MM.1S (cell line): Measurements from ENCODE around the gene CELF4.

Source experiments
- DNase-seq: peaks from one replicate; pipeline ENCODE4 v3.0.0-alpha.2; 2015
- H2AFZ ChIP-seq: fragments of 300-600 bp; sonication (generic); 2 replicates; pipeline ENCODE4 v1.6.0; 2016; ENCODE audit warnings: antibody characterized with exemption, low read length
- H3F3A ChIP-seq: fragments of 300-600 bp; sonication (generic); 2 replicates; pipeline ENCODE4 v1.6.1; 2016; ENCODE audit warnings: mild to moderate bottlenecking, antibody characterized with exemption, low read length, moderate library complexity, mixed read lengths; ENCODE audit not compliant: insufficient read depth
- H3K27ac ChIP-seq: fragments of 300-600 bp; sonication (generic); 2 replicates; pipeline ENCODE4 v1.5.1; 2016; ENCODE audit warnings: mild to moderate bottlenecking, low read length
- H3K27me3 ChIP-seq: fragments of 300-600 bp; sonication (generic); replicated peaks from 2 replicates; pipeline ENCODE4 v1.6.0; 2016; ENCODE audit warnings: low read length; ENCODE audit not compliant: insufficient read depth
- H3K36me3 ChIP-seq: fragments of 300-600 bp; sonication (generic); replicated peaks from 2 replicates; pipeline ENCODE4 v1.6.1; 2016; ENCODE audit warnings: mild to moderate bottlenecking, low read length, mixed read lengths; ENCODE audit not compliant: insufficient read depth
- H3K4me1 ChIP-seq: fragments of 300-600 bp; sonication (generic); 2 replicates; pipeline ENCODE4 v1.6.1; 2016; ENCODE audit warnings: low read length, mixed read lengths
- H3K4me2 ChIP-seq: fragments of 300-600 bp; sonication (generic); 2 replicates; pipeline ENCODE4 v1.6.0; 2016; ENCODE audit warnings: low read depth, low read length
- H3K4me3 ChIP-seq: fragments of 300-600 bp; sonication (generic); 2 replicates; pipeline ENCODE4 v1.5.1; 2016; ENCODE audit warnings: low read length, mixed read lengths
- H3K79me2 ChIP-seq: fragments of 300-600 bp; sonication (generic); 2 replicates; pipeline ENCODE4 v1.6.1; 2016; ENCODE audit warnings: mixed run types, low read length, mixed read lengths
- H3K9ac ChIP-seq: fragments of 300-600 bp; sonication (generic); 2 replicates; pipeline ENCODE4 v1.6.1; 2016; ENCODE audit warnings: low read length, mixed read lengths
- H3K9me2 ChIP-seq: fragments of 300-600 bp; sonication (generic); replicated peaks from 2 replicates; pipeline ENCODE4 v1.6.1; 2016; ENCODE audit warnings: mild to moderate bottlenecking, low read length, mixed read lengths; ENCODE audit not compliant: insufficient read depth
- H3K9me3 ChIP-seq: fragments of 300-600 bp; sonication (generic); replicated peaks from 2 replicates; pipeline ENCODE4 v1.6.1; 2016; ENCODE audit warnings: mild to moderate bottlenecking, low read length, mixed read lengths; ENCODE audit not compliant: insufficient read depth
- H4K20me1 ChIP-seq: fragments of 300-600 bp; sonication (generic); 2 replicates; pipeline ENCODE4 v1.6.1; 2016; ENCODE audit warnings: mild to moderate bottlenecking, low read length, moderate library complexity, mixed read lengths; ENCODE audit not compliant: insufficient read depth
- EZH2 ChIP-seq: fragments of 300-600 bp; sonication (generic); optimal IDR thresholded peaks from 2 replicates; pipeline ENCODE3; 2017; ENCODE audit warnings: low read depth, mild to moderate bottlenecking, antibody characterized with exemption, low read length, mixed read lengths
- EZH2phosphoT487 ChIP-seq: fragments of 300-600 bp; sonication (generic); IDR thresholded peaks from 2 replicates; pipeline ENCODE4 v1.6.1; 2018; ENCODE audit warnings: antibody characterized with exemption, low read length
- TF ChIP-seq, protein P1 (sequence below): fragments of 300-600 bp; sonication (generic); IDR thresholded peaks from 2 replicates; pipeline ENCODE4 v1.5.1; 2016; ENCODE audit warnings: antibody characterized with exemption, low read length, mixed read lengths

The CELF4 gene

DNA sequence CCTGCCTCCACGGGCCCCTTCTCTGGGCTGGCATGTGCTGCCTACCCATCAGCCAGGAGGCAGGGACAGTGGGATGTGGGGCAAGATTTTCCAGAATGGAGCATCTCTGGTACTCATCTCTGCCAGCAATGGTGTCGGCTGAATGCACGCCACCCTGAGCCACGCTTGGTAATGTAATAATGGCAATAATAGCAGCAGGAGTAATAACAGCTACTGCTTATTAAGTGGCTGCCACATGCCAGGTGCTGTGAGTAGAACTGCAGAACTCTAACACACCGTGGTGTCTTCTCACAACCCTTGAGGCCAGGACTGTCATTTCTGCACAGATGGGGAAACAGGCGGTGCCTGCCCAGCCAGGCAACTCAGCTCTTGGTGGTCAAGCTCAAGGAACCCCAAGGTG, 113.6 kb downstream of the CELF4 start:
- Histone ChIP-seq H3K4me3 (no peak overlapping the region), H3K4me2 (no peak overlapping the region), H3K36me3 (no peaks in the 10 kb centered on the region), H3K27ac (no peak overlapping the region), H2AFZ (no peak overlapping the region), H3K27me3 (no peaks in the 10 kb centered on the region), H3K9ac (no peak overlapping the region), H3K4me1 (no peaks in the 10 kb centered on the region), H3F3A (no peaks in the 10 kb centered on the region), H3K9me3 (no peaks in the 10 kb centered on the region), H3K79me2 (no peaks in the 10 kb centered on the region), H3K9me2 (no peaks in the 10 kb centered on the region), H4K20me1 (no peaks in the 10 kb centered on the region)
- no peak for DNase-seq
- TF ChIP-seq EZH2phosphoT487 = no peak
- TF ChIP-seq, protein P1, sequence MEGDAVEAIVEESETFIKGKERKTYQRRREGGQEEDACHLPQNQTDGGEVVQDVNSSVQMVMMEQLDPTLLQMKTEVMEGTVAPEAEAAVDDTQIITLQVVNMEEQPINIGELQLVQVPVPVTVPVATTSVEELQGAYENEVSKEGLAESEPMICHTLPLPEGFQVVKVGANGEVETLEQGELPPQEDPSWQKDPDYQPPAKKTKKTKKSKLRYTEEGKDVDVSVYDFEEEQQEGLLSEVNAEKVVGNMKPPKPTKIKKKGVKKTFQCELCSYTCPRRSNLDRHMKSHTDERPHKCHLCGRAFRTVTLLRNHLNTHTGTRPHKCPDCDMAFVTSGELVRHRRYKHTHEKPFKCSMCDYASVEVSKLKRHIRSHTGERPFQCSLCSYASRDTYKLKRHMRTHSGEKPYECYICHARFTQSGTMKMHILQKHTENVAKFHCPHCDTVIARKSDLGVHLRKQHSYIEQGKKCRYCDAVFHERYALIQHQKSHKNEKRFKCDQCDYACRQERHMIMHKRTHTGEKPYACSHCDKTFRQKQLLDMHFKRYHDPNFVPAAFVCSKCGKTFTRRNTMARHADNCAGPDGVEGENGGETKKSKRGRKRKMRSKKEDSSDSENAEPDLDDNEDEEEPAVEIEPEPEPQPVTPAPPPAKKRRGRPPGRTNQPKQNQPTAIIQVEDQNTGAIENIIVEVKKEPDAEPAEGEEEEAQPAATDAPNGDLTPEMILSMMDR = no peak
- TF ChIP-seq EZH2 = no peak

DNA sequence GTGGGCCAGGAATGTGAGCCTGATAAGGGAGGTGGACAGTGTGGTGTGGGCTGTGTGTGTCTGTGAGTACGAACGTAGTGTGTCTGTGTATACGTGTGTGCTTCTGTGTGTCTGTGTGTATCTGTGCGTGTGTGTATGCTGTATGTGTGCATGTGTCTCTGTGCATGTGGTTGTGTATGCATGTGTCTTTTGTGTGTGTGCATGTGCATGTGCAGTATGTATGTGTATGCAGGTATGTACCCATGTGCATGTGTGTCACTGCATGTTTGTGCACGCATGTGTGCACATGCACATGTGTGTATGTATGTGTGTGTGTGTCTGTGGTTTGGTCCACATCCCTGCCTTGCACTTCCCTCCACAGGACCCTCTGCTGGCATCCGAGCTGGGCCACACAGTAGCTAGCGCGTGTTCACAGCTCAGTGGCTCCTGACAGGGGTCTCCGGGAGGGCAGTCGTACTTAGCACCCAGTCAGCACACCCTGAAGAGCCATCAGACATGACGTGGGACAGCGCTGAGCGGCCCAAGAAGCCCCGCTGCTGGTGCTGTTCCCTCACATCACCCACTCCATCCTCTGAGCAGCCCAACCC, 114.3 kb downstream of the CELF4 start:
- H3K4me3 ChIP-seq = no peak overlapping the region
- no peaks in the 10 kb centered on the region for H3K36me3 ChIP-seq
- no peaks in the 10 kb centered on the region for H3K27me3 ChIP-seq
- H3K9ac ChIP-seq = no peak overlapping the region
- no peak overlapping the region for H3K27ac ChIP-seq
- no peak for DNase-seq
- no peaks in the 10 kb centered on the region for H3F3A ChIP-seq
- no peaks in the 10 kb centered on the region for H3K79me2 ChIP-seq
- no peak overlapping the region for H3K4me2 ChIP-seq
- H2AFZ ChIP-seq = no peak overlapping the region
- TF ChIP-seq EZH2phosphoT487 = no peak
- TF ChIP-seq, protein P1 = no peak
- no peak for TF ChIP-seq EZH2
- no peaks in the 10 kb centered on the region for H3K9me2 ChIP-seq
- no peaks in the 10 kb centered on the region for H3K4me1 ChIP-seq
- H3K9me3 ChIP-seq = no peaks in the 10 kb centered on the region
- H4K20me1 ChIP-seq = no peaks in the 10 kb centered on the region

DNA sequence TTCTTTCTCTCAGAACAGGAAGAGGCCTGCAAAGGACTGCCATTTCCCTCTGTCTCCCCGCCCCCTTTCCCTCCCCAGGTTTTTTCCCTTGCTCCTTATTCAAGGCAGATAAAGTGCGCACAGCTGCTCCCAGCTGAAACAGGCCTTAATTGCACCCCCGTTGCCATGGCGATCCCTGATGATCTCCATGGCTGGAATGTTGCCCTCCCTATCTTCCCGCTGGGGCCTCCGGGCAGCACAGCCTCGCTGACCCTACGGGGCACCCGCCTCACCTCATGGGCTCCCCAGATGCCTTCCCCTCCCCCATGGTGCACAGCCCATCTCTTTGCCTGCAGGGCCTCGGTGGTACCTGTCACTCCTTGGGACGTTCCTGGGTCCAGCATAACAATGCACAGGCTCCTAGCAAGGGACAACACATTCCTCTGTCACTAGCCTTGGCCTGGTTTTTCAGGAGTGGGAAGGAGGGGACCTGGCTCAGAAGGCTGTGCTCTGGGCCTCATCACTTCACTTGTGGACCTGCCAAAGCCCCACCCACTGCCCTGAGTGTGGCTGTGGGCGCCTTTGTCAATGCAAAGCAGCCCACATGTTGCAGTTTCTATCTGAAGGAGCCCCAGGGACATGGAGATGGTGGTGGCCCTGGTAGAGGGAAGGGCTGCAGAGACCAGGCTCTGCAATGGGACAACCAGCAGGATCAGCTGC, 115.0 kb downstream of the CELF4 start:
- TF ChIP-seq, protein P1 = no peak
- no peak for TF ChIP-seq EZH2phosphoT487
- TF ChIP-seq EZH2 = no peak
- no peak for DNase-seq
- no peaks in the 10 kb centered on the region for H3K9me3 ChIP-seq
- no peaks in the 10 kb centered on the region for H3F3A ChIP-seq
- no peak overlapping the region for H3K27ac ChIP-seq
- no peaks in the 10 kb centered on the region for H3K36me3 ChIP-seq
- no peaks in the 10 kb centered on the region for H4K20me1 ChIP-seq
- H3K4me1 ChIP-seq = no peaks in the 10 kb centered on the region
- no peak overlapping the region for H3K4me2 ChIP-seq
- H3K4me3 ChIP-seq = no peak overlapping the region
- H3K27me3 ChIP-seq = no peaks in the 10 kb centered on the region
- H2AFZ ChIP-seq = no peak overlapping the region
- H3K9ac ChIP-seq = no peak overlapping the region
- no peaks in the 10 kb centered on the region for H3K79me2 ChIP-seq
- H3K9me2 ChIP-seq = no peaks in the 10 kb centered on the region
